GM18505 (cell line): Measurements from ENCODE around the gene NUP85.

ENCODE experiments used
- ATAC-seq: cut with Tn5 transposase; IDR thresholded peaks from one replicate; pipeline ENCODE4 v1.9.1; 2021; ENCODE audit not compliant: unreplicated experiment
- POLR2A ChIP-seq: IDR thresholded peaks from 4 replicates; pipeline ENCODE4 v1.6.1; 2011; ENCODE audit warnings: borderline replicate concordance; ENCODE audit not compliant: insufficient read depth, insufficient read length; ENCODE audit errors: extremely low read depth

Gene NUP85

DNA sequence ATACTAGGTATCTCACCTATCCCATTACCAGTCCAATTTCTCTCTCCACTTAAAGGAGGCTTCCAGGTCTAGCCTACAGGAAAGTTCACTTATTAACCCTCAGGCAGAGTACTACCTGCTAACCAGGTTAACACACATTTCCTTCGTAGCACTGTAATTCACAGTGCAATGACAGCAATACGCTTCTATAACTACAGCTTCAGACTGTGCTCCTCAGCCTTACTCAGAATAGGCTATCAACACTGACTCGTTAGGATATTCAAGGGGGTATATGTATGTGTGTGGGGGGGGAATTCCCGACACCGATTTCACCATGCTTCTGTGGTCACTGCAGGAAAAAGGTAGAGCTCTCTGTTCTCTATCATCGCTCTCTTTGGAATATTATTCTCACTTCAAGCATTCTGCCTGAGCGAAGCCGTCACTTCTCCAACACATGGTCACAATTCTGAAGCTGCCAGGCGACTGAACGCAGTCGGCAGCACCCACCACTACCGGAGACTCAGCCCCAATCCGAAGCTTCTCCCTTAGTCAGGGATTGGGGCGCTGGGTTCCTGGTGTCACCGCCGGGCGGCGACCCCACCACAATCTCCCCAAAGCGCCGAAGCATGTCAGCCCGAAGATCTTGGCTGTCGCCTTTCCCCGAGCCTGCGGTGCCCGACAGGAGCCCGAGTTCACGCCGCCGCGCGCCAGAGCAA, 55.3 kb downstream of the NUP85 start:
- no peak for TF ChIP-seq POLR2A
- ATAC-seq = peak; percentile 19

DNA sequence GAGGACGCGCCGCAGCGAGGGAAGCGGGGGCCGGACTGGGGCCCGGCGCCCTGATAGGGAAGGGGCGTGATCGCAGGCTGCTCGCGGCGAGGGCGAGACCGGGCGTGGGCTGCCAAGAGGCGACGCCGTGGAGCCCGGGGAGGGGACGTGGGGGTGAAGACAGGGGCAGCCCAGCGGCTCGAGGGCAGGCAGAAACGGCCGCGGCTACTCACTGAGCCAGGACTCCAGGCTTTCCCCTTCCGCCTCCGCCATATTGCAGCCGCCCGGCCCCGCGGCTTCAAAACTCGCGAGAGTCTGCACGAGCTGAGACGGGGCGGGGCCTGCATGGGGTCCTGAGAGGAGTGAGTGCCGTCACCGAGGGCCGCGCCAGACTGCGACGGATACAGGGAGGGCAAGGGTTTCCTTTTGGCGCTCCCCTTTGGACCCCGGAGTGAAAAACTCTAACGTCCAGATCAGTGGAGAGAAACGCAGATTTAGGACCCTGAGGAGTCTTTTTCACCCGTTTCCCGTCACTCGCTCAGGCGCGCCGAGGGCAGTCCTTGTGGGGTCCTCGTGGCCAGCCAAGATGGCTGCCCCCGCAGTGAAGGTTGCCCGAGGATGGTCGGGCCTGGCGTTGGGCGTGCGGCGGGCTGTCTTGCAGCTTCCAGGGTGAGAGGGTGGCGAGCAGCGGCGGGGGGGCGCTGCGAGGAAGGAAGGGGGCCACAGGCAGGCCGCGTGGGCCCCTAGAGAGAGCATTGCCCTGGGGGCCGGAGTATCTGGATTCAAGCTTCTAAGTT, 56.0 kb downstream of the NUP85 start, which contains the start of the genes GGA3 and MRPS7:
TSS of gene GGA3 (minus strand) at position 271 of the 776 bp plus-strand sequence. CDS start at position 252, 19 bp downstream.
TSS of gene MRPS7 (plus strand) at position 544 of the 776 bp plus-strand sequence. CDS start at position 566, 22 bp downstream.
- peak; percentile 90 for ATAC-seq
- TF ChIP-seq POLR2A = peak; percentile 83

DNA sequence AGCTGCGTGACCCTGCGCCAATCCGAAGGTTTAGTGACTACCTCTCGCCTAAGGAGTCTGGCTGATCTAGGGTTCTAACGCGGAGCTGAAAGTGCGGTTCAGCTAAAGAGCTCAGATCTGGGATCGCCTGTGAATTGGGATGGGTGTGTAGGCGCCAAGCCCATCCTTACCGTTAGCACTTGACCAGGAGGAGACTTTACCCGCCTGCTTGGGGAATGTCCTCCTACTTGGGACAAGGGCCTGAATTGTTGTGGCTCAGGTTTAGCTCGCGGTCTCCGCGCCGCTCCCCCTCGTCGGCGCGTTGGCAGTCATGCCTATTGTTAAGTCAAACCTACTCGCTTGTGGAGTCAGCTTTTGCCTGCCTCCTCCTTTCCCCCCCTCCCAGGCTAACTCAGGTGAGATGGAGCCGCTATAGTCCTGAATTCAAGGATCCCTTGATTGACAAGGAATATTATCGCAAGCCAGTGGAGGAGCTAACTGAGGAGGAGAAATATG, 56.7 kb downstream of the NUP85 start:
- no peak for ATAC-seq
- no peak for TF ChIP-seq POLR2A

DNA sequence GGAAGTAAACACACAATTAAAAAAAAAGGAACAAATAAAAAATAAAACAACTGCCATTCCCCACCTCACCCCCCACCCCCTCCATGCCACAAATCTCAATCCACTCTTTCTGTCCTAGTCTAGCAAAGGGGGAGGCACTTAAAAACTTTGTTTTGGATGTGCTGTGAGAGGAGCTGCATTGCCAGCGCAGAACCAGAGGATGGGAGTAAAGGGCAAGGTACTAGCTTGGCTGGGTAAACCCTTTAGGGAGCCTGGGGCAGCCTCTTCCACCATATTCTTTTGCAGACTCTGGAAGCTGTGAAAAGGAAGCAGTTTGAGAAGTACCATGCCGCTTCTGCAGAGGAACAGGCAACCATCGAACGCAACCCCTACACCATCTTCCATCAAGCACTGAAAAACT, 57.6 kb downstream of the NUP85 start:
- no peak for ATAC-seq
- TF ChIP-seq POLR2A = no peak

DNA sequence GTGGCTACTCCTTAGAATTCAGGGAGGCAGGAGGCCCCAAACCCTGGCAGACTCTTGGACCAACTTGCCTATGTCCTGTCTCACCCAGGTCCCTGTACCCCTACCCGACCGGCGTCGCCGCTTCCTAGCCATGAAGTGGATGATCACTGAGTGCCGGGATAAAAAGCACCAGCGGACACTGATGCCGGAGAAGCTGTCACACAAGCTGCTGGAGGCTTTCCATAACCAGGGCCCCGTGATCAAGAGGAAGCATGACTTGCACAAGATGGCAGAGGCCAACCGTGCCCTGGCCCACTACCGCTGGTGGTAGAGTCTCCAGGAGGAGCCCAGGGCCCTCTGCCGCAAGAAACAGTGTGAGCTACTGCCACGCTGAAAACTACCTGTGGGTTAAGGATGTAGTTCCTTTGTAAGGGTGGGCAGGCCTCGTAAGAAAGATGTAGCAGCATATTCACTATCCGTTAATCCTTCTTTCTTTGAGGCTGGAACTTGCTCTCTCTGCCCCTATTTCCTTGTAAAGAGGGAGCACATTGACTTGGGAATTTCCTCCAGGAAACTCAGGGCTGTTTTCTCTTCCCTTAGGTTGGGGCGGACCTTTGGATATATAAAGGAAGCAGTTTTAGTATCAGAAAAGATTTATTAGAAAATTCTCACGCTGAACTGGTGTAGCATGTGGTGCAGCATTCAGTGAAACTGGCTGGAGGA, 60.3 kb downstream of the NUP85 start:
- TF ChIP-seq POLR2A = no peak
- no peak for ATAC-seq

DNA sequence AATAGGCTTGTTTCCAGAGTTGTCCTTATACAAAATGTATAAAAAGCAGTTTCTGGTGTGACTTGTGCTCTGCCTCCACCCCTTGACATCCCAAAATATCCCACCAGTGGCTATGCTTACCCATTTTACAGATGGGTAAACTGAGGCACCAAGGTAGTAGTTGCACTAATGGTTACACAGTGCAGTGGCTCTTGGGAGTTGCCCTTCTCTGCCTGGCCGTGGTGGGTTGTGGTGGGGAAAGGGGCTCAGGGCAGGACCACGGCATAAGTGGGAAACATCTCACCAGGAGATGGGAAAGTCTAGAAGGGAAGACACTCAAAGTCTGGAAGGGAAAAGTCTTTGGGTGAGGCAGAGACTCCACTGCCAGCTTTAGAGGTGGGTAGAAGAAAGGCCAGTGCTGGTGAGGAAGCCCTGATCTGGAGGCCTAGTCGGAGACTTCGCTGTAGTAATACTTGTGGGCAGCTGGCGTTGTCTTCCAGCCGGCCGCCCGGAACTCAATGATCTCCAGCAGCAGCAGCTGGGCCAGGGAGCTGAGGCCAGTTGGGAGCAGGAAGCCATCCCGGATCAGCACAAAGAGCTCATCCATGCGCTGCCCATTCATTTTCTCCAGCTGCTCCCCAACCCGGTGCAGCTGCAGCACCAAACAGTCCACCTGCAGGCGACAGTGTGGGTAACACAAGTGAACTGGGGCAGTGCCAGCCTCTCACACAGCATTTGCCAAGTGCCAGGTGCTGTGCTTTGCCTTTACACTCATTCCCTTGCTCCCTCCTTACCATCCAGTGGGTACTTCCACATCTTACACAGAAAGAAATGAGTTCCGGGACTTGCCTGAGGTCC, 61.1 kb downstream of the NUP85 start:
- peak; percentile 13 for TF ChIP-seq POLR2A
- ATAC-seq = no peak

DNA sequence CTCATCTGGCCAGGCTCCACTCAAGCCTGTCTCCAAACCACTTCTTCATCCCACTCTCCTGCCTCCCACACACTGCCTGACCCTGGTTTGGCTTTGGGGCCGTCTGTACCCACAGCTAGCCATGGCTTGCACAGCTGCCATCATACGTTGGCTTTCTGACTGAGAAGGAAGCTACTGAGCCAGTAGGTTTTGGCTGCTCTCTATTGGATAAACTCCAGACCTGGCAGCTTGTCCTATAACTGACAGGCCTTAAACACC, 61.6 kb downstream of the NUP85 start:
- no peak for ATAC-seq
- TF ChIP-seq POLR2A = no peak

DNA sequence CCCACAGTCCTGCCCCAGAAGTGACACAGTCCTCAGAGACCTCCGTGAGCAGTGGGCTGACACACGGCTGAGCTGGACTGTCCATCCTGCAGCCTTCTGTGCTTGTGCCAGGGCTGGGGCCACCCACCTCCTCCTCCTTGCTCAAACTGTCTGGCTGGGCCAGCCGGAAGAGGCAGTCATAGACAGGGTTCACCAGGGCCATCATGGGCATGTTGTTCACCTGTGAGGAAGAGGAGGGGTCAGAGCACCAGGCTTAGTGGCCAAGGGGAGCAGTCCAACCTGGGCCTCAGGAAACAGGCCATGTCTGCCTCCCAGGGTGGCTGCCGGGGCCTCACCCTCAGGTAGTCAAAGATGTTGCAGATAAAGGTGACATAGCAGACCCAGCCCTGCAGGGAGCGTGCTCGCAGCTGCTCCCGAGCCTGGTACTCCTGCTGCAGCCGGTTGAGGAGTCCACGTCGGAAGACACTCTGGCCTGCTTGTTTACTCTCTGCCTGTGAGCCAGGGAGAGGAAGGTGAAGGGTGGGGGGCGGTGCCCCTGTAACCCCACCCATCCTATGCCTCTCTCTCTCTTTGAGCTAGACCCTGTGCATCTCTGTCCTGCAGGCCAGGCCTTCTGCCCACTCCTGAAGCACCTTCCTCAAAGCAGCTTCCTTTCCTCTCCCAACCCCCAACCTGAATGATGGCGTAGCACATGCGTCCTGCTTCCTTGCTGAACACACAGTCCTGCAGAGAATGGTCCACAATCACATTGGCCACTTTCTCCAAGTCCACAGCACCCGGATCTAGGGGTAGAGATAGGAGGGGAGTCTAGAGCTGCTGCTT, 62.1 kb downstream of the NUP85 start:
- ATAC-seq = no peak
- peak; percentile 16 for TF ChIP-seq POLR2A

DNA sequence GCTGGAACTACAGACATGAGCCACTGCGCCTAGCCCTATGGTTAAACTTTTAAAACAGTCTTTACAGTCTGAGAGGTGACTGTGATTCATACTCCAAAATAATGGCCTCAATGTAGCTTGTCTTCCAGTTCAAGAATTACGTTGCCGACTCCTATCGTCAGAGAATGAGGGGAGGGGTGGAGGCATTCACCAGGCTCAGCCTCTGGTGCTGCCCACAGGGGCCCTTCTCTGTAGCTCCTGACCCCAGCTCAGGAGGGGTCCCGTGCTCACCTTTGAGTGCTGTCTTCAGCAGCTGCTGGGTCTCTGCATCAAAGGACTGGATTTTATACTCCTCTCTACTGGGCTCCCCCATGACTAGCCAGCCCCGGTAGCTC, 64.4 kb downstream of the NUP85 start:
- ATAC-seq = no peak
- no peak for TF ChIP-seq POLR2A

DNA sequence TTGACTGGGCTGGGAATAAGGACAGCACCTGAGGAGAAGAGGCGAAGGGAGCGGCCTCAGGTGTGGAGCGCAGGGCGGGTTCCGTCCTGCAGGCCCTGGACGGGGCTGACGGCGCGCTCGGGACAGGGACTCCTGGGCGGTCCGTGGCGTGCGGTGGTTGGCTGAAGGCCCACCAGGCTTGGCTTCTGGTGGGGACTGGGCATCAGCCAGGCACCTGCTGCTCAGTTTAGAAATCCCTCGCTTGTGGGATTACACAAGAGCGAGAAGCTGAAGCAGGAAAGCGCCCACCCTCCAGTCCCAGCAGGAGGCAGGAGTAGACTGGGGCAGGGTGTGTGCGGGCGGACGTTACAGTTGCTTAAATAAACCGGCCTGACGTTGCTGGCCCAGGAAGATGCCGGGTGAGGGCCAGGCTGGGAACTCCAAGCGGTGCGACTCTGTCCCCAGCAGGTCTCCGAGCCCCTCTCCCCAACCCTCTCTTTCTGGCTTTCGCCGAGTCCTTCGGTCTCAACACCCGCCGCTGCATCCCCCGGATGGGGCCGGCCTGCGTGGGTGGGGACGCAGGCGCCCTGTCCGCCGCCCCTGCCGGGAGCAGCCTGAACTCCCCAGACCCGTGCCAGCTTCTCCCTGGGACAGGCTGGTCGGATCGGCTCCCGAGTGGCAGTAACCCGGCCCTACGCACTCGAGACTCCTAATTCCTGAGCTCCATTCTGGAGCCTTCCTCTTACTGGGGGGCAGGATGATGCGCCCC, 64.9 kb downstream of the NUP85 start:
- peak; percentile 75 for TF ChIP-seq POLR2A
- peak; percentile 24 for ATAC-seq

DNA sequence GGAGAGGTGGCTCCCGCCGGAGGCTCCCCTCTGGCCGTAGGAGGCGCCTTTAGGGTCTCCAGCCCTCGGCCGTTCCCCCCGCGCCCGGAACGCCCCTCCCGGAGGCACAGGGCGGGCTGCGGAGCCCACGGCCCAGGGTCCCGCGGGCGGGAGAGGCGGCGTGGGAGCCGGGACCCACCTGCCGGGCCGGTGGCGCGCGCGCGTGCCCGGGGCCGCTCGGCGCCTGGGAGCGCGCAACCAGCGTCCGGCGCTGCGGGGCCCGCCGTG, 65.4 kb downstream of the NUP85 start, which contains the start of gene MIF4GD:
TSS of gene MIF4GD (minus strand) at position 266 of the 267 bp plus-strand sequence. CDS start 1,036 bp downstream, outside the sequence.
- peak; percentile 19 for ATAC-seq
- peak; percentile 64 for TF ChIP-seq POLR2A
